GM13976 (cell line): ENCODE data around the gene MAPT.
A peak's percentile ranks its signal among the peaks of the same experiment; 100 is the strongest.

Experiments
- DNase-seq: peaks from one replicate; pipeline ENCODE4 v3.0.0; 2012; ENCODE audit warnings: low spot score
- in situ Hi-C: fragments of 300-500 bp; cut with MboI; formaldehyde crosslinking; loops from one replicate; pipeline ENCODE4 v1.12.0; 2022; ENCODE audit warnings: low sequenced_read_pairs, mixed read lengths, inconsistent platforms; ENCODE audit not compliant: unreplicated experiment
- TF ChIP-seq, protein P1 (sequence below): IDR thresholded peaks from 2 replicates; pipeline ENCODE4 v1.5.1; 2012; ENCODE audit warnings: borderline replicate concordance, mild to moderate bottlenecking; ENCODE audit not compliant: insufficient read depth; ENCODE audit errors: extremely low read depth, missing control alignments, control extremely low read depth

The MAPT gene

DNA sequence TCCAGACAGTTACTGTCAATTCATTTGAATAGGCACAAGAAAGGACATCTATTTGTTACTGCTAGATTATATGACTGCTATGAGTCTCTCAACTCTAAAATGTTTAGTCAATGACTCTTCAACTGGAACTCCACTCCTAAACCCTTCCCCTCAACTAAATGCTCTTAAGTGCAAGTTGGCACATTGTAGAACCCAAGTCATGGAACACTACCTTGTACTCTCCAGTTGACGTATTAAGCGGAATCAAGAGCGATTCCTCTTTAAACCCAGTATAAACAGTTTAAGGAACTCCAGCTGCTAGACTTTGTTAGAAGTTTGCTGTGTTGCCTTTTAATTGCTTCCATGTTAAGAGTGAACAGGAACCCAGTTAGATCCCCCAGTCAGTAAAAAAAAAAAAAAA is 149.3 kb downstream of the MAPT start:
- in situ Hi-C loops: no loop called here
- TF ChIP-seq, protein P1, sequence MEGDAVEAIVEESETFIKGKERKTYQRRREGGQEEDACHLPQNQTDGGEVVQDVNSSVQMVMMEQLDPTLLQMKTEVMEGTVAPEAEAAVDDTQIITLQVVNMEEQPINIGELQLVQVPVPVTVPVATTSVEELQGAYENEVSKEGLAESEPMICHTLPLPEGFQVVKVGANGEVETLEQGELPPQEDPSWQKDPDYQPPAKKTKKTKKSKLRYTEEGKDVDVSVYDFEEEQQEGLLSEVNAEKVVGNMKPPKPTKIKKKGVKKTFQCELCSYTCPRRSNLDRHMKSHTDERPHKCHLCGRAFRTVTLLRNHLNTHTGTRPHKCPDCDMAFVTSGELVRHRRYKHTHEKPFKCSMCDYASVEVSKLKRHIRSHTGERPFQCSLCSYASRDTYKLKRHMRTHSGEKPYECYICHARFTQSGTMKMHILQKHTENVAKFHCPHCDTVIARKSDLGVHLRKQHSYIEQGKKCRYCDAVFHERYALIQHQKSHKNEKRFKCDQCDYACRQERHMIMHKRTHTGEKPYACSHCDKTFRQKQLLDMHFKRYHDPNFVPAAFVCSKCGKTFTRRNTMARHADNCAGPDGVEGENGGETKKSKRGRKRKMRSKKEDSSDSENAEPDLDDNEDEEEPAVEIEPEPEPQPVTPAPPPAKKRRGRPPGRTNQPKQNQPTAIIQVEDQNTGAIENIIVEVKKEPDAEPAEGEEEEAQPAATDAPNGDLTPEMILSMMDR: no peak
- DNase-seq: no peak

DNA sequence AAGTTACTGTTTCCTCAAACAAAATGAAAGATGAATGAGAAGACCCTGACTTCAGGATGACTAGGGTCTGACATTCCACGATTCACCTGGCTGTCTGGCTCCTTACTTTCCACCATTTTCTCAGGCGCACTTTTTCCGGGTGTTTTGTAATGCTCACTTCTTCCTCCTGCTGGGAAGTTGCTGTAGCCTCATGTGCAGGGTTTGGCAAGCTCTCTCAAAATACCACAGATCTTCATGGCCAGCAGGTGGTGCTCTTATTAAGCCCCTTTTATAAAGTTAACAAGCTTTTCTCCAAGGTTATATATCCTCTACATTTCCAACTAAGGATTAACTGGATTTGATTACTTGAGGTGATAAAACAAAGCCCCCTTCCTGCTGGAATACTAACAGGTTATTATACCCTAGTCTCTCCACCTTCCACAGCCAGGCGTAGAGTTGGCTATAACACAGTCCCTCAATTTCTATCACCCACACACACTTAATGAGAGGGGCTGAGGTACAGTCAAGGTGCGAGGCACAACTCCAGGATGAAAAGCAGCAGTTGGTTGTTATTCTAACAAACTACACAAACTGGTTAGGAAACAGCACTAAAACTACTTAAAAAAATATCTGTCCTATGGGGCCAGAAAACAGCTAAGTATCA is 150.1 kb downstream of the MAPT start:
- in situ Hi-C loops: no loop called here
- TF ChIP-seq, protein P1: peak; percentile 65
- DNase-seq: no peak

DNA sequence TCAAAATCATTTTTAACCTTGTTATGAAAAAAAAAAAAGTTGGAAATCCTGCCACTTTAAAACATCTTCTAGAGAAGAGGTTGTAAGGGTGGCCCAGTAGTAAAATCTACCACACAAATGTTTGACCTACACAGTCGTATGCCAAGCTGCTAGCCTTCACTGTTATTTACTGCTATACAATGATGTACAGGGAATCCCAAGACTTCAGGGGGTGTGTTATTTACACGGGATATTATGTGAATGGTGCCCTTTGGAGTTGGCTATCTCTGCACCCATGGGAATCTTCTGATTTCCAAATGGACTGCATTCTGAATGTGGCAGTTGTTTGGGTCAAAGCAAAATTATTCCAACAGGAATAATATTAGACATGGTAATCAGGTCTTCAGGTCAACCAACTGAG is 150.6 kb downstream of the MAPT start:
- in situ Hi-C loops: no loop called here
- TF ChIP-seq, protein P1: no peak
- DNase-seq: no peak

DNA sequence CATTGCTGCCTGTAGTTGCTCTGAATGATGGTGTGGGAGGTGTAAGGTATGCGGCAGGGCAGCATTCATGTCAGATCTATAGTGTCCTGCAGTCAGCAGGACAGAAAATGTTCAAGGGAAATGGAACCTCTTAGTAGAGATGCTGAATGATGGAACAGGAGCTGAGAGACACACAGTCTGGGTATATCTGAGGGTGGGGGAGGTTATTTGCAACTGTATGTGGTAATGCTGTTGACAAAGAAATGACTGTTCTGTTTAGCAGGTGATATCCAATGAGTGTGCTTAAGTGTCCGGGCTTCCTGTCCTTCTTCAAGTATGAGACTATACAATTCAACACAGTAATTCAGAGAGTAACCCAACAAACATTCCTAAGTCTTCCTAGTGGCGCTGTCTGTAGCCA is 151.3 kb downstream of the MAPT start:
- TF ChIP-seq, protein P1: no peak
- DNase-seq: no peak
- in situ Hi-C loops: no loop called here

DNA sequence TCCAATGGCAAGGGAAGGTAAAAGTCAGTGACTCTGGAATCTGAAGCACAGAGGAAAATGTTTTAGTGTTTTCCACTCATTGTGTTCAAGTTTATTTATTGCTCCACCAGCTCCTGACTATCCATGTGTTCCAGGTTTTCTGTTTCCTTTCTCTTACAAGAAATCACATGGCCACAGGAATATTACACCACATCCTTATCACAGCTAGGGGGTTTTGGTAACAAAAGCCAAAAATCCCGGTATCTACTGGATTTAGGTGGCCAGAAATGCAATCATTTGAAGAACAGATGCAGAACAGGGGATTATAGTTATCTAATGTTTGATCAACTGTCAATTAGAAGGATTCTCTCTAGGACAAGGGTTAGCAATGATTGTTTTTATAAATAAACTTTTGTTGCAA is 152.6 kb downstream of the MAPT start:
- in situ Hi-C loops: no loop called here
- TF ChIP-seq, protein P1: no peak
- DNase-seq: no peak

DNA sequence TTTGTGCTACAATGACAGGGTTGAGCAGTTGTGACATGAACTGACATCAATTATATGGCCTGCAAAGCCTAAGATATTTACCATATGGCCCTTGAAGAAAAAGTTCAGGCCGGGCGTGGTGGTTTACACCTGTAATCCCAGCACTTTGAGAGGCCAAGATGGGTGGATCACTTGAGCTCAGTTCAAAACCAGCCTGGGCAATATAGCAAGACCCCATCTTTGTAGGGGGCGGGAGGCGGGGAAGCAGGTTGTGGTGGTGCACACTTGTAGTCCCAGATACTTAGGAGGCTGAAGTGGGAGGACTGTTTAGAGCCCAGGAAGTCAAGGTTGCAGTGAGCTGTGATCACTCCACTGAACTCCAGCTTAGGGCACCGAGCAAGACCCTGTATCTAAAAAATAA is 153.0 kb downstream of the MAPT start:
- TF ChIP-seq, protein P1: no peak
- DNase-seq: no peak
- in situ Hi-C loops: no loop called here
